Glutamatergic neuron (in vitro differentiated cells): ENCODE measurements around the gene CPNE7. TPM values are rescaled to one million over a fixed set of nuclear protein-coding genes. Genes with fewer than 3 reads are reported as not detected.

Experiments
- DNase-seq: peaks from one replicate; pipeline ENCODE4 v3.0.0; 2022
- H3K27ac Mint-ChIP-seq: one replicate; pipeline ENCODE4 v1.8.0; 2020; ENCODE audit warnings: mild to moderate bottlenecking, mixed read lengths, inconsistent platforms; ENCODE audit not compliant: unreplicated experiment
- H3K27me3 Mint-ChIP-seq: one replicate; pipeline ENCODE4 v1.8.0; 2020; ENCODE audit warnings: mild to moderate bottlenecking, moderate library complexity, mixed read lengths, inconsistent platforms; ENCODE audit not compliant: unreplicated experiment
- H3K36me3 Mint-ChIP-seq: one replicate; pipeline ENCODE4 v1.8.0; 2020; ENCODE audit warnings: mild to moderate bottlenecking, mixed read lengths, inconsistent platforms; ENCODE audit not compliant: unreplicated experiment
- H3K4me1 Mint-ChIP-seq: one replicate; pipeline ENCODE4 v1.8.0; 2020; ENCODE audit warnings: mild to moderate bottlenecking, low read depth, mixed read lengths, inconsistent platforms; ENCODE audit not compliant: unreplicated experiment
- H3K4me3 Mint-ChIP-seq: one replicate; pipeline ENCODE4 v1.8.0; 2020; ENCODE audit warnings: mild to moderate bottlenecking, mixed read lengths, inconsistent platforms; ENCODE audit not compliant: unreplicated experiment
- H3K9me3 Mint-ChIP-seq: one replicate; pipeline ENCODE4 v1.8.0; 2020; ENCODE audit warnings: mild to moderate bottlenecking, moderate library complexity, mixed read lengths, inconsistent platforms; ENCODE audit not compliant: unreplicated experiment
- CTCF ChIP-seq: fragments of 200-600 bp; sonication (generic); IDR thresholded peaks from one replicate; pipeline ENCODE4 v1.5.0; 2021; ENCODE audit not compliant: partially characterized antibody, unreplicated experiment
- total RNA-seq: library from RNA; stranded (reverse); fragmentation: NEBNext Ultra II Directional; extraction: Animal tissue kit (Norgen Biotek cat#: 25700); gene quantifications from one replicate; pipeline ENCODE4 v1.2.1, GENCODE V29; 2021; ENCODE audit not compliant: unreplicated experiment

The CPNE7 gene
- total RNA-seq, 1 donor from 2014 or later: 17.8 TPM

GRCh38 chr16:89562939-89563338, 12.6 kb upstream of the CPNE7 start:
- Mint-ChIP-seq H3K4me1 (peaks cover 27% of the 10 kb centered on the region), H3K27ac (no peak overlapping the region), H3K27me3 (peaks cover 9% of the 10 kb centered on the region), H3K9me3 (peaks cover 16% of the 10 kb centered on the region), H3K4me3 (no peak overlapping the region), H3K36me3 (no peaks in the 10 kb centered on the region)
- TF ChIP-seq CTCF: no peak
- DNase-seq: no peak

GRCh38 chr16:89563639-89564392, 11.7 kb upstream of the CPNE7 start:
- no peak overlapping the region for H3K27ac Mint-ChIP-seq
- H3K4me1 Mint-ChIP-seq: peaks cover 27% of the 10 kb centered on the region
- H3K27me3 Mint-ChIP-seq: peaks cover 9% of the 10 kb centered on the region
- TF ChIP-seq CTCF: no peak
- DNase-seq: no peak
- peaks cover 18% of the 10 kb centered on the region for H3K9me3 Mint-ChIP-seq
- H3K36me3 Mint-ChIP-seq: no peaks in the 10 kb centered on the region
- peak overlapping the region; percentile 25 for H3K4me3 Mint-ChIP-seq

GRCh38 chr16:89564476-89565255, 10.9 kb upstream of the CPNE7 start:
- peak overlapping the region; percentile 17 for H3K27ac Mint-ChIP-seq
- no peak for TF ChIP-seq CTCF
- peaks cover 11% of the 10 kb centered on the region for H3K27me3 Mint-ChIP-seq
- H3K4me3 Mint-ChIP-seq: peak overlapping the region; percentile 55
- H3K9me3 Mint-ChIP-seq: peaks cover 17% of the 10 kb centered on the region
- H3K4me1 Mint-ChIP-seq: peaks cover 27% of the 10 kb centered on the region
- no peak for DNase-seq
- no peaks in the 10 kb centered on the region for H3K36me3 Mint-ChIP-seq

- Mint-ChIP-seq H3K9me3 (peaks cover 13% of the 10 kb centered on the region), H3K36me3 (no peaks in the 10 kb centered on the region), H3K27me3 (peaks cover 11% of the 10 kb centered on the region), H3K4me1 (peaks cover 27% of the 10 kb centered on the region), H3K4me3 (peak overlapping the region; percentile 70), H3K27ac (no peak overlapping the region)
- no peak for TF ChIP-seq CTCF
- no peak for DNase-seq
Observed at GRCh38 chr16:89565256-89565505, 10.4 kb upstream of the CPNE7 start.
